ENCODE data around the gene DLG2. TPM values are rescaled to one million over a fixed set of nuclear protein-coding genes. Genes with fewer than 3 reads are reported as not detected.

Gene DLG2
- total and polyA plus RNA-seq, 9 of the 15 experiments (the other 6 are each of a cell fraction or from before 2014, with no cell fraction given): 0.52 to 1.6 (median 0.95) TPM

- H3K36me3 ChIP-seq (ENCODE audit: control insufficient read depth, insufficient read depth, low read length): no peaks in the 10 kb centered on the region
- H3K9ac ChIP-seq (ENCODE audit: insufficient read depth in 1 of 2, low read depth in 2 of 2, low read length in 2 of 2): no peak overlapping the region
- BruUV-seq (replicated peaks): no TSS peak
- intact Hi-C loops (cut with micrococcal nuclease) (no loop called here), in situ Hi-C loops (cut with MboI) (no loop called here)
- no peak for ATAC-seq
- H3K9me1 ChIP-seq (ENCODE audit: control insufficient read depth, insufficient read depth, low read length): no peaks in the 10 kb centered on the region
- H3K79me2 ChIP-seq (ENCODE audit: control insufficient read depth, insufficient read depth, low read length): no peaks in the 10 kb centered on the region
- no peak overlapping the region for H3K4me2 ChIP-seq (ENCODE audit: insufficient read depth, low read length)
- TF ChIP-seq ARID3B (CRISPR knock-in tag; IDR thresholded peaks at IDR 0.05; ENCODE audit: borderline replicate concordance) (no peak), CREB5 (CRISPR knock-in tag; IDR thresholded peaks at IDR 0.05) (no peak), ESRRA (IDR thresholded peaks at IDR 0.05; ENCODE audit: borderline replicate concordance, low read depth) (no peak), HNRNPH1 (optimal IDR thresholded peaks at IDR 0.05; ENCODE audit: low read depth, low read length) (no peak), ILK (tag; IDR thresholded peaks at IDR 0.05; ENCODE audit: borderline replicate concordance, low read depth) (no peak), FOSL1 (tag; conservative IDR thresholded peaks at IDR 0.05) (no peak), SRF (CRISPR knock-in tag; IDR thresholded peaks at IDR 0.05) (no peak), ZNF764 (CRISPR knock-in tag; IDR thresholded peaks at IDR 0.05; ENCODE audit: low read depth) (no peak), ZNF24 (IDR thresholded peaks at IDR 0.05) (no peak), ZNF212 (CRISPR knock-in tag; IDR thresholded peaks at IDR 0.05) (no peak), EZH2 (IDR thresholded peaks at IDR 0.05; ENCODE audit: borderline replicate concordance, low read depth, low read length) (no peak), E2F6 (IDR thresholded peaks at IDR 0.05; ENCODE audit: borderline replicate concordance in 1 of 2, extremely low read depth in 1 of 2, insufficient read depth in 1 of 2, insufficient read length in 1 of 2, low read depth in 1 of 2, low read length in 1 of 2, poor library complexity in 1 of 2, severe bottlenecking in 1 of 2) (no peak), NRF1 (conservative IDR thresholded peaks at IDR 0.05 in 1 of 2, IDR thresholded peaks at IDR 0.05 in 1 of 2) (no peak), CSDE1 (IDR thresholded peaks at IDR 0.05) (no peak), JUN (IDR thresholded peaks at IDR 0.05; ENCODE audit: borderline replicate concordance, low read depth, low read length) (no peak), JUN (CRISPR knock-in tag; IDR thresholded peaks at IDR 0.05; ENCODE audit: borderline replicate concordance) (no peak), ZNF778 (CRISPR knock-in tag; IDR thresholded peaks at IDR 0.05) (no peak), ZNF263 (CRISPR knock-in tag; IDR thresholded peaks at IDR 0.05; ENCODE audit: borderline replicate concordance) (no peak), POLR3G (IDR thresholded peaks at IDR 0.05; ENCODE audit: extremely low read depth, insufficient read length, insufficient replicate concordance) (no peak), MCM7 (IDR thresholded peaks at IDR 0.05) (no peak), TEAD2 (tag; IDR thresholded peaks at IDR 0.05) (no peak)
- H3K9me3 ChIP-seq (replicated peaks; ENCODE audit: control insufficient read depth, insufficient read depth, low read depth, low read length): no peaks in the 10 kb centered on the region
- WGBS (ENCODE audit: insufficient coverage, low coverage, missing lambda C conversion rate): 0% methylated on average over 1 of the region's 1 CpG
- H3K27me3 ChIP-seq (ENCODE audit: control insufficient read depth in 2 of 2, insufficient read depth in 2 of 2, low read length in 2 of 2): no peaks in the 10 kb centered on the region
- H3K27ac ChIP-seq (ENCODE audit: extremely low read depth, low read depth, low read length): no peak overlapping the region
- POLR2A ChIA-PET: no interaction called here
- H2AFZ ChIP-seq (ENCODE audit: low read depth, low read length): no peak overlapping the region
- no peak for DNase-seq (ENCODE audit: extremely low read depth in 1 of 4, low spot score in 3 of 4)
- FAIRE-seq: no peak
- no peaks in the 10 kb centered on the region for H3K4me1 ChIP-seq (replicated peaks in 1 of 2; ENCODE audit: control insufficient read depth in 2 of 2, insufficient read depth in 2 of 2, low read length in 2 of 2)
- no peaks in the 10 kb centered on the region for H4K20me1 ChIP-seq (replicated peaks; ENCODE audit: control insufficient read depth, insufficient read depth, low read length)
- H3K4me3 ChIP-seq: no peak overlapping the region
- CTCF ChIA-PET (ENCODE audit: low intra/inter-chr PET ratio): no interaction called here
Observed at GRCh38 chr11:83862691-83863090, 1764.5 kb downstream of the DLG2 start.

Measured in K562 (cell line).